HG02623 (cell line): Measurements from ENCODE around the gene CAPZA2.
"Not testable (repeated sequence)": the region's sequence is repeated elsewhere in the genome, so short reads cannot be mapped to it uniquely, and the experiment has no call there.

Experiments
- ATAC-seq: cut with Tn5 transposase; IDR thresholded peaks from one replicate; pipeline ENCODE4 v1.9.1; 2021; ENCODE audit warnings: moderate library complexity; ENCODE audit not compliant: unreplicated experiment

CAPZA2 gene

GRCh38 chr7:116862234-116862950 is at the start of gene CAPZA2:
Gene CAPZA2 (plus strand): TSS chr7:116862587. CDS start chr7:116862612, 25 bp downstream.
- peak; percentile 87 for ATAC-seq

GRCh38 chr7:116812860-116813259 is 49.5 kb upstream of the CAPZA2 start:
- ATAC-seq, result no peak

- ATAC-seq, result not testable (repeated sequence)
These were observed 49.0 kb upstream of the CAPZA2 start for GRCh38 chr7:116813371-116813770.

GRCh38 chr7:116815041-116815440 is 47.3 kb upstream of the CAPZA2 start:
- ATAC-seq, result no peak

- no peak for ATAC-seq
These were observed 42.2 kb upstream of the CAPZA2 start for GRCh38 chr7:116820149-116820548.

- not testable (repeated sequence) for ATAC-seq
These were observed 40.7 kb upstream of the CAPZA2 start for GRCh38 chr7:116821647-116822046.

GRCh38 chr7:116824449-116824848 is 37.9 kb upstream of the CAPZA2 start:
- no peak for ATAC-seq

GRCh38 chr7:116828281-116828680 is 34.1 kb upstream of the CAPZA2 start:
- no peak for ATAC-seq

GRCh38 chr7:116829041-116829440 is 33.3 kb upstream of the CAPZA2 start:
- ATAC-seq, result no peak

- ATAC-seq, result no peak
These were observed 32.9 kb upstream of the CAPZA2 start for GRCh38 chr7:116829493-116829892.

- ATAC-seq, result no peak
These were observed 29.7 kb upstream of the CAPZA2 start for GRCh38 chr7:116832692-116833091.

- ATAC-seq, result no peak
These were observed 27.4 kb upstream of the CAPZA2 start for GRCh38 chr7:116834815-116835504.

GRCh38 chr7:116836048-116836447 is 26.3 kb upstream of the CAPZA2 start:
- ATAC-seq, result no peak

GRCh38 chr7:116836911-116837310 is 25.5 kb upstream of the CAPZA2 start:
- no peak for ATAC-seq

- ATAC-seq, result no peak
These were observed 24.8 kb upstream of the CAPZA2 start for GRCh38 chr7:116837586-116837985.

GRCh38 chr7:116840256-116840655 is 22.1 kb upstream of the CAPZA2 start:
- no peak for ATAC-seq

- ATAC-seq, result no peak
These were observed 20.0 kb upstream of the CAPZA2 start for GRCh38 chr7:116842371-116842770.

- no peak for ATAC-seq
These were observed 19.0 kb upstream of the CAPZA2 start for GRCh38 chr7:116843378-116843777.

- no peak for ATAC-seq
These were observed 11.2 kb upstream of the CAPZA2 start for GRCh38 chr7:116851175-116851574.

- no peak for ATAC-seq
These were observed 10.7 kb upstream of the CAPZA2 start for GRCh38 chr7:116851671-116852070.

- no peak for ATAC-seq
These were observed 8.3 kb upstream of the CAPZA2 start for GRCh38 chr7:116854132-116854531.

- ATAC-seq, result no peak
These were observed 5.3 kb upstream of the CAPZA2 start for GRCh38 chr7:116857052-116857451.
